BLaER1 treated with 17β-estradiol and CSF1 and Interleukin-3, amounts not matched to agents 10 nM and 100 nM (cell line): ENCODE data around the gene DPYD.
A peak's percentile ranks its signal among the peaks of the same experiment; 100 is the strongest.

Source experiments
- H3K27ac ChIP-seq, 11 experiments: shearing (Covaris generic); formaldehyde crosslinking; 2 replicates each; pipeline ENCODE4 v1.8.1; 2022
- H3K27me3 ChIP-seq, 11 experiments: shearing (Covaris generic); formaldehyde crosslinking; 2 replicates each; pipeline ENCODE4 v1.8.1; 2022
- H3K36me3 ChIP-seq, 11 experiments: shearing (Covaris generic); formaldehyde crosslinking; 2 replicates each; pipeline ENCODE4 v1.8.1; 2022
- H3K4me1 ChIP-seq, 10 experiments: shearing (Covaris generic); formaldehyde crosslinking; 2 replicates each; pipeline ENCODE4 v1.8.1; 2022
- H3K4me2 ChIP-seq, 11 experiments: shearing (Covaris generic); formaldehyde crosslinking; 2 replicates each; pipeline ENCODE4 v1.8.1; 2022
- H3K4me3 ChIP-seq, 10 experiments: shearing (Covaris generic); formaldehyde crosslinking; 2 replicates each; pipeline ENCODE4 v1.8.1; 2022
- H3K9ac ChIP-seq, 11 experiments: shearing (Covaris generic); formaldehyde crosslinking; 2 replicates each; pipeline ENCODE4 v1.8.1; 2022
- H3K9me3 ChIP-seq, 11 experiments: shearing (Covaris generic); formaldehyde crosslinking; replicated peaks in 1 of 11; 2 replicates each; pipeline ENCODE4 v1.8.1; 2022
- H4K20me1 ChIP-seq, 11 experiments: shearing (Covaris generic); formaldehyde crosslinking; 2 replicates each; pipeline ENCODE4 v1.8.1; 2022
- Cebpa-rat ChIP-seq, 11 experiments: shearing (Covaris generic); IDR thresholded peaks; 2 replicates each; pipeline ENCODE4 v1.8.1; 2022

DPYD gene

GRCh38 chr1:97482022-97482421, 438.8 kb downstream of the DPYD start:
- Histone ChIP-seq H3K9ac (no peak overlapping the region), H3K36me3 (peaks cover 0 to 26% (median 0%) of the 10 kb centered on the region in 11 experiments; a peak in 5 of 22 replicates)
- TF ChIP-seq Cebpa-rat (IDR thresholded peaks at IDR 0.05) = no peak

GRCh38 chr1:97467445-97467844, 453.4 kb downstream of the DPYD start:
- Histone ChIP-seq H3K27me3 (no peaks in the 10 kb centered on the region), H3K9me3 (peaks cover 8 to 28% (median 12%) of the 10 kb centered on the region in 11 experiments), H3K36me3 (peaks cover 0 to 26% (median 0%) of the 10 kb centered on the region in 11 experiments; a peak in 6 of 22 replicates), H3K4me2 (no peak overlapping the region), H3K9ac (no peak overlapping the region), H4K20me1 (peaks cover 0 to 7% (median 0%) of the 10 kb centered on the region in 11 experiments; a peak in 2 of 22 replicates), H3K27ac (no peak overlapping the region), H3K4me3 (no peak overlapping the region), H3K4me1 (peaks cover 0 to 4% (median under 1%) of the 10 kb centered on the region in 10 experiments; a peak in 11 of 20 replicates)
- no peak for TF ChIP-seq Cebpa-rat (IDR thresholded peaks at IDR 0.05)

More at GRCh38 chr1:97482022-97482421, 438.8 kb downstream of the DPYD start:
- Histone ChIP-seq H3K4me1 (peaks cover 0 to 10% (median 0%) of the 10 kb centered on the region in 10 experiments; a peak in 2 of 20 replicates), H3K27me3 (no peaks in the 10 kb centered on the region), H3K9me3 (peaks cover 0 to 10% (median 7%) of the 10 kb centered on the region in 11 experiments; a peak in 10 of 22 replicates), H3K4me3 (no peak overlapping the region), H4K20me1 (no peaks in the 10 kb centered on the region), H3K27ac (no peak overlapping the region), H3K4me2 (no peak overlapping the region)

GRCh38 chr1:97464305-97464704, 456.5 kb downstream of the DPYD start:
- no peaks in the 10 kb centered on the region for H3K27me3 ChIP-seq
- H3K9me3 ChIP-seq = peaks cover 8 to 28% (median 12%) of the 10 kb centered on the region in 11 experiments
- no peak overlapping the region for H3K4me3 ChIP-seq
- TF ChIP-seq Cebpa-rat (IDR thresholded peaks at IDR 0.05) = no peak
- H4K20me1 ChIP-seq = peaks cover 0 to 13% (median 0%) of the 10 kb centered on the region in 11 experiments; a peak in 2 of 22 replicates
- H3K4me2 ChIP-seq = no peak overlapping the region
- H3K9ac ChIP-seq = no peak overlapping the region
- peaks cover 12 to 23% (median 16%) of the 10 kb centered on the region in 10 experiments; a peak in 16 of 20 replicates for H3K4me1 ChIP-seq
- no peak overlapping the region for H3K27ac ChIP-seq
- H3K36me3 ChIP-seq = peaks cover 0 to 27% (median 0%) of the 10 kb centered on the region in 11 experiments; a peak in 6 of 22 replicates

- peaks cover 0 to 13% (median 0%) of the 10 kb centered on the region in 11 experiments; a peak in 2 of 22 replicates for H4K20me1 ChIP-seq
- peaks cover 8 to 28% (median 12%) of the 10 kb centered on the region in 11 experiments for H3K9me3 ChIP-seq
- peaks cover 0 to 38% (median 0%) of the 10 kb centered on the region in 11 experiments; a peak in 6 of 22 replicates for H3K36me3 ChIP-seq
- no peak overlapping the region for H3K4me3 ChIP-seq
- H3K9ac ChIP-seq = no peak overlapping the region
- no peaks in the 10 kb centered on the region for H3K27me3 ChIP-seq
- H3K4me1 ChIP-seq = peaks cover 12 to 23% (median 16%) of the 10 kb centered on the region in 10 experiments; a peak in 16 of 20 replicates
- no peak for TF ChIP-seq Cebpa-rat (IDR thresholded peaks at IDR 0.05)
- peak overlapping the region in 9 of 11 experiments; percentile 16 to 69 (median 41); a peak in 14 of 22 replicates for H3K4me2 ChIP-seq
- H3K27ac ChIP-seq = peak overlapping the region in 1 of 11 experiments; percentile 23; a peak in 1 of 22 replicates
Measured at GRCh38 chr1:97461782-97462181, 459.1 kb downstream of the DPYD start.

- no peak overlapping the region for H3K4me3 ChIP-seq
- no peaks in the 10 kb centered on the region for H3K27me3 ChIP-seq
- H3K9me3 ChIP-seq = no peaks in the 10 kb centered on the region
- H3K4me1 ChIP-seq = peaks cover 12 to 21% (median 16%) of the 10 kb centered on the region in 10 experiments; a peak in 16 of 20 replicates
- no peak for TF ChIP-seq Cebpa-rat (IDR thresholded peaks at IDR 0.05)
- peaks cover 0 to 10% (median 0%) of the 10 kb centered on the region in 11 experiments; a peak in 2 of 22 replicates for H4K20me1 ChIP-seq
- peaks cover 0 to 17% (median 0%) of the 10 kb centered on the region in 11 experiments; a peak in 3 of 22 replicates for H3K36me3 ChIP-seq
- no peak overlapping the region for H3K4me2 ChIP-seq
- no peak overlapping the region for H3K27ac ChIP-seq
- no peak overlapping the region for H3K9ac ChIP-seq
Measured at GRCh38 chr1:97457446-97458089, 463.3 kb downstream of the DPYD start.

GRCh38 chr1:97451944-97452343, 468.9 kb downstream of the DPYD start:
- Histone ChIP-seq H3K4me2 (peak overlapping the region in 3 of 11 experiments; percentile 13 to 36 (median 25); a peak in 3 of 22 replicates), H3K36me3 (peaks cover 0 to 22% (median 0%) of the 10 kb centered on the region in 11 experiments; a peak in 5 of 22 replicates), H3K27me3 (no peaks in the 10 kb centered on the region), H3K9ac (no peak overlapping the region), H3K27ac (no peak overlapping the region), H3K4me1 (peaks cover 0 to 7% (median 6%) of the 10 kb centered on the region in 10 experiments; a peak in 8 of 20 replicates), H3K4me3 (no peak overlapping the region), H3K9me3 (no peaks in the 10 kb centered on the region), H4K20me1 (no peaks in the 10 kb centered on the region)
- TF ChIP-seq Cebpa-rat (IDR thresholded peaks at IDR 0.05) = no peak

- no peak overlapping the region for H3K4me3 ChIP-seq
- no peaks in the 10 kb centered on the region for H4K20me1 ChIP-seq
- no peak overlapping the region for H3K27ac ChIP-seq
- peaks cover 0 to 7% (median 6%) of the 10 kb centered on the region in 10 experiments; a peak in 8 of 20 replicates for H3K4me1 ChIP-seq
- H3K9me3 ChIP-seq = no peaks in the 10 kb centered on the region
- no peak for TF ChIP-seq Cebpa-rat (IDR thresholded peaks at IDR 0.05)
- no peak overlapping the region for H3K9ac ChIP-seq
- peak overlapping the region in 3 of 11 experiments; percentile 13 to 36 (median 25); a peak in 2 of 22 replicates for H3K4me2 ChIP-seq
- peaks cover 0 to 25% (median 0%) of the 10 kb centered on the region in 11 experiments; a peak in 5 of 22 replicates for H3K36me3 ChIP-seq
- no peaks in the 10 kb centered on the region for H3K27me3 ChIP-seq
Measured at GRCh38 chr1:97451046-97451826, 469.6 kb downstream of the DPYD start.

- no peak overlapping the region for H3K4me2 ChIP-seq
- TF ChIP-seq Cebpa-rat (IDR thresholded peaks at IDR 0.05) = no peak
- peaks cover 0 to 40% (median 0%) of the 10 kb centered on the region in 11 experiments; a peak in 4 of 22 replicates for H3K36me3 ChIP-seq
- H3K4me1 ChIP-seq = no peaks in the 10 kb centered on the region
- no peaks in the 10 kb centered on the region for H3K27me3 ChIP-seq
- no peak overlapping the region for H3K4me3 ChIP-seq
- H3K27ac ChIP-seq = no peak overlapping the region
- H3K9me3 ChIP-seq = no peaks in the 10 kb centered on the region
- no peak overlapping the region for H3K9ac ChIP-seq
- no peaks in the 10 kb centered on the region for H4K20me1 ChIP-seq
Measured at GRCh38 chr1:97441966-97442365, 478.9 kb downstream of the DPYD start.

GRCh38 chr1:97433824-97434177, 487.0 kb downstream of the DPYD start:
- peaks cover 0 to 15% (median 0%) of the 10 kb centered on the region in 11 experiments; a peak in 2 of 22 replicates for H3K36me3 ChIP-seq
- peaks cover 0 to 7% (median 0%) of the 10 kb centered on the region in 10 experiments; a peak in 4 of 20 replicates for H3K4me1 ChIP-seq
- TF ChIP-seq Cebpa-rat (IDR thresholded peaks at IDR 0.05) = no peak
- no peak overlapping the region for H3K9ac ChIP-seq
- H3K4me3 ChIP-seq = no peak overlapping the region
- H3K27ac ChIP-seq = no peak overlapping the region
- no peaks in the 10 kb centered on the region for H3K9me3 ChIP-seq
- no peaks in the 10 kb centered on the region for H3K27me3 ChIP-seq
- no peaks in the 10 kb centered on the region for H4K20me1 ChIP-seq
- H3K4me2 ChIP-seq = no peak overlapping the region
